PC-9 (cell line): ENCODE measurements around the gene MAN1A2.

ENCODE experiments used
- CTCF ChIP-seq: fragments of 200-600 bp; sonication (generic); conservative IDR thresholded peaks from 2 replicates; pipeline ENCODE4 v1.6.1; 2017; ENCODE audit warnings: mixed run types, antibody characterized with exemption, mild to moderate bottlenecking, moderate library complexity
- EZH2 ChIP-seq: fragments of 200-600 bp; sonication (generic); IDR thresholded peaks from 2 replicates; pipeline ENCODE4 v1.8.0; 2017; ENCODE audit warnings: antibody characterized with exemption, low read depth

- no peak for TF ChIP-seq CTCF
- TF ChIP-seq EZH2, result no peak
Measured at GRCh38 chr1:117327011-117327410, 40.2 kb upstream of the MAN1A2 start.
